Measurements from ENCODE around the gene B9D1.

The B9D1 gene

DNA sequence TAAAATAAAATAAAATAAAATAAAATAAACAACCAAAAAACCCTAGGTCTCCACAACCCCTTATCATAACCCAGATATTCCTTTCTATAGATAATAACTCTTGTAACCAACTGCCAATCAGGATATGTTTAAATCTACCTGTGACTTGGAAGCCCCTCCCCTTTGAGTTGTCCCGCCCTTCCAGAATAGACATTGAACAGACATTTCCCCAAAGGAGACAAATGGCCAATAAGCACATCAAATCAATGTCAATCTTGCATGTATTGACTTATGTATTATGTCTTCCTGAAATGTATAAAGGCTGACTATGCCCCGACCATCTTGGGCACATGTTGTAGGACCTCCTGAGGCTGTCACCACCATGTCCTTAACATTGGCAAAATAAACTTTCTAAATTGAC is 14.3 kb upstream of the B9D1 start:
- no peak for DNase-seq (ENCODE audit: low read depth)

DNA sequence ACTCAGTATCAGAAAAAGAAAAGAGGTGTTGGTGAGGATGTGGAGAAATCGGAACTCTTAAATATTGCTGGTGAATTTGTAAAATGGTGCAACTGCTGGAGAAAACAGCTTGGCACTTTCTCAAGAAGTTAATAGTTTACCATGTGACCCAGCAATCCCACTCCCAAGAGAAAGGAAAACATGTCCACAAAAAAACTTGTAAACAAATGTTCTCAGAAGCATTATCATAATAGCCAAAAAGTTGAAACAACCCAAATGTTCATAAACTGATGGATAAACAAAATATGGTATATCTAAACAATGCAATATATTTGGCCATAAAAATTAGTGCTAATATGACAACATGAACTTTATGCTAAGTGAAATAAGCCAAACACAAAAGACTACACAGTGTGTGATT is 13.2 kb upstream of the B9D1 start:
- DNase-seq (ENCODE audit: low read depth) = no peak

DNA sequence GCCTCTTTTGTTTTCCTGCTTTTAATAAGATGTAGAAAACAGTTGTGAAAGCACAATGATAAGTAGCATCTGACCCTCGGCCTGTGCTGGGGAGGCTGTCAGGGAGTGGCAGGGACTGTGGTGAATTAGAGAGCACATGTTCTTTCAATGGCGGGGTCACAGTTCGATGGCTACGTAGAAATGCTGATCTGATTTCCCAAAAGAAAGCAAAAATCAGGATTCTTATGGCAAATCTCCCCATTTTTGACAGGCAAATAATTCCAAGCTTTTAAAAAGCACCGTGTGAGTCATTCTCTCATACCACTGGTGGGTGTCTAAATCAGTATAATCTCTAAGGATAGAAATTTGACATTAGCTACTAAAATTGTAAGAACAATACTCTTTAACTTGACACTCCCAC is 11.6 kb upstream of the B9D1 start:
- DNase-seq (ENCODE audit: low read depth) = no peak

DNA sequence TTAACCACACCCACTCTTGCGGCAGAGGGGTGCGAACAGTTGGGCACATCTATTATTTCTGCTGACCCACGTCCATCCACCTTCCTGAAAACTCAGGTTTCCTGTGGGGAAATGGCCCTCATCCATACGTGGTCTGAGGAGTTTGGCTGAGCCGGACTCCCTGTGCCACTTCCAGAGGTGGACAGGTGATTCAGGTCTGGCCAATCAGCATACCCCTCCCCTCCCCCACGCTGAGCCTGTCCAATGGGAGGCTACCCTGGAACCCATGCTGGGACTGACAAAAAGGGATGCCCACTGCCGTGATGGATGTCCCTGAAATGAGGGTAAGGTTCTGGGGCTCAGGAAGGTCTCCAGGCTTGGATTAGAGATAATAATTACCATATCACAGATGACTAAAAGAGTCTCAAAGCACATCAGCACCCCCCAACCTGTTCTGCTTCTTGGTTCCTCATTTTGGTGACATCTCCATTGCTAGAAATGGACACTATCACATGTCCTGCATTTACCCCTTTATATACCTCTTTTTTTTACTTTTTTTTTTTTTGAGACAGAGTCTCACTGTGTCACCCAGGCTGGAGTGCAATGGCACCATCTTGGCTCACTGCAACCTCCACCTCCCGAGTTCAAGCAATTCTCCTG is 10.5 kb upstream of the B9D1 start:
- DNase-seq (ENCODE audit: low read depth) = no peak

DNA sequence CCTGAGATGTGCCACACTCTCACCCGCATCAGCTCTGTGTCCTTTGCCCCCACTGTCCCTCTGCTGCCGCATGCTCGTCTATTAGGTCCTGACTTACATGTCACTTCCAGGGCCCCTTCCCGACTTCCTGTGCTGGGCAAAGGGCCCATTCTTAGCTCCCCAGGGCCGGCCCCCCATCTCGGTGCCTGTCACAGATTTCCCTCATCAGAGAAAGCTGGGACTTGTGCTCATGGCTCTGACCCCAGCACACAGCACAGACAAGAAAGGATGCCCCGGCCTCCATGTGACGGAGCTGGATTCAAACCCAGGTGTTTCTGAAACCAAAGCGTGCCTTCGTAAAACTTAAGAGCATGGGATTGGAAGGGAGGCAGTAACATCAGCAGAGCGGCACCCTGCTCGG is 9.9 kb upstream of the B9D1 start:
- no peak for DNase-seq (ENCODE audit: low read depth)

DNA sequence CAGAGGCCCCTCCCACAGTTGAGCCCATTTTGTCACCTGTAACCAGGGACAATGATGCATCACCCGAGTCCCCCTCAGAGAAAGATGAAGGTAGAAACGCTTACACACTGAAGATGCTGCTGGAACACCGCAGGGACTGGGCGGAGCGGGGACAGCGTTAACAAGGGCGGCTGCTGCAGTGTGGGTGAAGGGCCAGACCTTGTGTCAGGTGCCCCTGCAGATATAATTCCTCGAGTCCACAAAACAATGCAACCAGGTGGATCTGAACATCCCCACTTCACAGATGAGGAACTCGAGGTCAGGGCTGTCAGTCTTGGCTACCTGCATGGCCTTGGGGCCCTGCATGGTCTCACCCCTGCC is 9.5 kb upstream of the B9D1 start:
- DNase-seq (ENCODE audit: low read depth) = no peak

DNA sequence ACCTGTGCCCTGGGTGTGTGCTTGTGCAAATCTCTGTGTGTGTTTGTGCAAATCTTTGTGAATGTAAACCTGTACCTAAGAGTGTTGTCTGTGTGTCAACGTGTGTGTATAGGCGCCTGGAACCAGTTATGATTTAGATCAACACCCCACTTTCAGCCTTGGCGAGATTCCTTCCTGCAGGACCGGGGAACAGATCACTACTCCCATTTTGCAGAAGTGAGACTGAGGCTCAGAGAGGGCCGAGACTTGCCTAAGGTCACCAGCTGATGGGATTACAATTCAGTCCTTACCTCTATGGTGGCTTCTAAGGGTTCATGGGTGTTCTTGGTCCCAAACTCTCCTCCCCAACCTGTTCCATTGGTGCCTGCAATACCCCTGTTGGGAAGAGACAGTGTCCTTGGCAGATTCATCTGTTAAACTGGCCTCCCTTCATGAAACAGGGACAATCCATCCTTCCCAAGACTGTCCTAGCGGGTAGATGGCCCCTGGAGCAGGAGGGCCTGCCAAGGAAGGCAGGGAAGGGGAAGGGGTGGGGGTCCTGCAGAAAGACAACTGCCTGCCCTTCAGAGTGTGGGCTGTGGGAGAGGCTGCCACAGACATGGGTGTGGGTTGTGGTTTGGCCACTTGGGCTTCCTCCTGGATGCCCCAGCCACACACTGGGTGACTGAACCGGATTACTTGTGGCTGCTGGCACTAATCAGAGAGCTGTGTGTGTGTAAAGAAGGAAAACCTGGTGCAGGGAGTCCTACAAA is 8.9 kb upstream of the B9D1 start:
- no peak for DNase-seq (ENCODE audit: low read depth)

DNA sequence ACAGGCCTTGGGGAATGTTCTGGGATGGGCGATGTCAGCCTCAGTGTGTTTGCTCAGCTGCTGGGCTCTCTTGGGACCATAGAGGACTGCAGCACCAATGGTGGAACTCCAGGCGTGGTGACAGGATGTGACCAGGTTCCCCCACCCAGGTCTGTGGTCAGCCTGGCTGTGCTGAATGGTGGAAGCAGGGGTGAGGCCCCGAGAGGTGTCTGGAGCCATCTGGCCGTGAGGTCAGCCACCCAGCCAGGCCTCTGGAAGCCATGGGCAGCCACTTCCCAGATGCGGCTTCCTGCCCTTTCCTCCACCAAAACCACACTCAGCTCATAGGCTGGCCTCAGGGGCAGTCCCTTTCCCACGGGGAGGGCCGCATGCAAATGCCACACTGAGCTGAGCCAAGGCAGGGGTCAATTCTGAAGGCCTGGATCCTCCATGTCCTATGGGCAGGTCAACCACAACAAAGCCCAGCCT is 8.0 kb upstream of the B9D1 start:
- no peak for DNase-seq (ENCODE audit: low read depth)

DNA sequence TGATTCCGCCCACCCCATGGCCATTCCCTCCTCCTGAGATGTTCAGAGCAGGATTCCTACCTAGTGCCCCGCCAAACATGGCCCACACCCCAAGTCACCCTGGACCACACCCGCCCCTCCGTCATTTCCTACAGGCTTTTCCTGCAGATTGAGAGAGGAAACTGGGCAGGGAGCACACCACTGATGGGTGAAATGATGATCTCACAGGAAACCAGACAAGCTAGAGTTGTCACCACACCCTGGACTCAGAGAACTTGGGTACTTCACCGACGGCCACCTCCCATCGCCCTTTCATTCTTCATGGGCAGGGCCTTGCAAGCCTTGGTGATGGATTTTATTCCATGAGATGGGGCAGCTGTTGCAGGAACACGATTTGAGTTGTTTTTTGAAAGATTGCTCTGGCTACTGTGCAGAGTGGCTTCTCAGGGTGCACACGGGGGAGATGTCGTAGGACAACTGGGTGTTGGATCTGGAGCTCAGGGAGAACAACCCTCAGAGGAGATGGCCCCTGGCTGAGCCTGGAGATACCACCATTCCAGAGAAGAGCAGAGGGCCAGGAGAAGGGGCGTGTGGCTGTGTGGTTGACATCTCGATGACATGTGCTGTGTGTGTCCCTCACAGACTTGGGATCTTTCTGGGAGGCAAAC is 7.4 kb upstream of the B9D1 start:
- DNase-seq (ENCODE audit: low read depth) = no peak

DNA sequence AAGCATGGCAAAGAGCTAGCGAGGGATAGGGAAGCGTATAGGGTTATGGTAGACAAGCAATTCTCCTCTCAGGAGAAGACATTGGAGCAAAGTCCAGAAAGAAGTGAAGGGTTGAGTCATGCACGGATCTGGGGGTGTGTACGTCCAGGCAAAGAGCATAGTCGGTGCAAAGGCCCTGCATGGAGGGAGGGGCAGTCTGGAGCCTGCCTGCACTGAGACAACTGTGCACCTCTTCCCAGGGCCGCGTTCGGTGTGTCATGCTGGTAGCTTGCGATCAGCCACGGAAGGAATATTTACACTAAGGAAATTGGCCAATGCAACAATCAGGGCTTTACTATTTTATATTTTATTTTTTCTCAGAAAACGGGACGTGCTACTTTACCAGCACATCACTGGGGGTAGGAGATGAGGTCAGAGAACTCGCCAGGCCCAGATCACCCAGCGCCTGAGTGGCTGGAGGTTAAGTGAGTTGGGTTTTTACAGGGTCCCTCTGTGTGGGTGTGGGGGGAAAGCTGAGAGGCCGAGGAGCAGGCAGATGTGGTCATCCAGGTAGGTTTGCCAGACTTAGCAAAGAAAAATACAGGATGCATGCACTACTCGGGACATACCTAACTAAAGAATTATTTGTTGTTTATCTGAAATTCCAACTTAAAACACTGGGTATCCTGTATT is 6.7 kb upstream of the B9D1 start:
- no peak for DNase-seq (ENCODE audit: low read depth)

DNA sequence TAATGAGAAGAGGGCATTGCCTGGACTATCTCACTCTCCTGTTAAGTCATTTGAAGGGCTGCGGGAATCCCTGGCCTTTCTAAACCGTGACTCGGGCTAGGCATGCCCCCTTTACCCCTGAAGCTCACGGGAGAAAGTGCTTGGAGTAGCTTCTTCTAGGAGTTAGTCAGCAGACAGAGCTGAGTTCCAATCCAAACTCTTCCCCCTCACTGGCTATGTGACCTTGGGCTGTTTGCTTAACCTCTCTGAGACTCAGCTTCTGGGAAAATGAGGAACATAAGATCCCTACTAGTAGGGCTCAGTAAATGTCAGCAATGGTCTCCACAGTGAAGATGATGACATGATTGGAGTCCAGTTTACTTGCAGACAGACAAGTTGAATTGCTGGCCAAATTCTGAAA is 5.7 kb upstream of the B9D1 start:
- no peak for DNase-seq (ENCODE audit: low read depth)

DNA sequence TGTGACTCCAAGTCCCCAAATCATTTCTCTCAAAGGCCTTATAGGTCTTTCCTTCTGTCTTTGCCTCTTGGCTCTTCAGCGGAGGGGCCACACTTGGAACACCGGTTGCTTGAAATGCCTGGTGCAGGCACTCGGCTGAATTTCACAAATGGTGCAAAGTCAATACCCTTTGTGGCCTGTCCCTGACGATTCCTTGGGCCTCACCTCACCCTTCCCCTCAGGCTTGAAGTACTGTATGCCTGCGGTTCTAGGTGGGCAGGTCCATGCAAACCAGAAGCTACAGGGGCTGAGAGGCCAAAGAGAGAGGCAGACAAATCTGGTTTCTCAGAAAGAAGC is 4.1 kb upstream of the B9D1 start:
- no peak for DNase-seq (ENCODE audit: low read depth)

DNA sequence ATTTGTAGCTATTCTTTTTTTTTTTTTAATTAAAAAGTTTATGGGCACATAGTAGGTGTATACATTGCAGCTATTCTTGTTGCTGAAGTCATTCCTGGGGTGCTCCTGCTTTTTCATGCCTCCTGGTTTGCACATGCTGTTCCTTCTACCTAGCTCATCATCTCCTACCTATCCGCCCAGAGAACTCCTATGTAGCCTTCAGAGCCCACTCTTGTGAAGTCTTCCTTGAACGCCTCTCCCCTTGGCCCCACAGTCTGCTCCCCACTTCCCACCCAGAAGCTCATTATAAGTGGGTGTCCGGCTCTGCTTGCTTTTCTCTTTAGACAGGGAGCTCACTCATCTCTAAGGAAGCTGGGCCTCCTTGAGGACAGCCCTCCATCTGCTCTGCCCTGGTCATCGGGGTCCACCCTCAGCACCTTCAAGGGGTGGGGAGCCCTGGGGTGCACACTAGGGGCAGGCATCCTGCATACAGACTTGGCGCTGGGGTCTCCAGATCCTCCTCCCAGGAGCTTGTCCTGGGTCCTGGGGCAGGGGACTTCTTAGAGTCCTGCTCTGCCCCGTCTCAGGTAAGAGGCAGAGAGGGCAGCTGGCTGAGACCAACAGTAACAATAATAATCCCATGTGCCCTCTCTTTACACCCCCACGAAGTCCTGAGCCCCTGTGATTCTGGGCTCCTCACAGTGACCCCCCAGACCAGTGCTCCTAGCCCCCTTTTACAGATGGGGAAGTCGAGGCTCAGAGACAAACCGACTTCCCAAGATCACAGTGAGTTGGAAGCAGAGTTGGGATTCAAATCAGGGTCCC is 3.5 kb upstream of the B9D1 start:
- no peak for DNase-seq (ENCODE audit: low read depth)

DNA sequence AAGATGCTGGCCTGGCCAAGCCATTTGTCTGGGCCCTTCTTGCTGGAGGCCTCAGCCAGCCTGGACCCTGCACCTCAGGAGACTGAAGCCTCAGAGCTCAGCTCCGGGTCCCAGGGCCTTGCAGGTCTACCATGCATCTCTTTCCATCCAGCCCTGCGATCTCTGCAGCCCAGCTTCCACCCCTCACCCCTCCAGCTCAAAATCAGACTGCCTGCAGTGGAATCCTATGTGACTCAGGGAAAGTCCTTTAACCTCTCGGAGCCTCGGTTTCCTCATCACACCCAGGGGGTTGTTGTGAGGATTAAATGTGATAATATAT is 2.9 kb upstream of the B9D1 start:
- no peak for DNase-seq (ENCODE audit: low read depth)

DNA sequence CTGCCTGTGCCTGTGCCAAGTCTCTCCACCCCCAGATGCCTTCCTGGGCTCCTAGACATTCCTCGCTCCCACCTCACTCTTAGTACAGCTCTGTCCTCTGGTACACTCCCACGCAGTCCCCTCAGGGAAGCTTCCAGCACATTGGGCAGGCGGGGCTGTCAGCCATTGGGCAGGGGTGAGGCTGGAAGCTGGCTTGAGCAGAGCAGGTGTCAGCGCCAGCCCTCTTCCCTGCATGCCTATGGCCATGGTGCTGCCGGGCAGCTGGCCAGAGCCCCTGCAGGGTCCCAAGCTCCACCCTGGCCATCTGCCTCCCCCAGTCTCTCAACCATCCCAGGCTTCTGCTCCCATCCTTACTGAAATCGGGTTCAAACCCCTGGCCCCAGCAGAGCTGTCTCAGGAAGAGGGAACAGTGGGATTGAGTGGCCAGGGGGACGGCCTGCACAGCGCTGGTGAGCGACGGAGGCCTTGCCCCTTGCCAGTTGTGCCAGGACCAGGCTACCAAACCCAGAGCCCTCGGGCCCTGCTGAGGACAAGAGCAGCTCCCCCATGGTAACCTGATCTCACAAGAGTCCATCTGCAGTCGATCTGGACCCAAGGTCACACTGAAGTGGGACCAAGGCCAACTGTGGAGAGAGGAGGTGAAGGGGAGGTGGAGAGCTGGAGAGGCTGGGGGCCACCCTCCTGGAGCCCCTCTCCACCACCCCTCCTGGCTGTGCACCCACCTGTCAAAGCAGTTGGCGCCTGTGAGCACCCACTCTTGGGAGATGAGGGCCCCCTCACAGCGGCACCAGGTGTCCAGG is 2.4 kb upstream of the B9D1 start:
- DNase-seq (ENCODE audit: low read depth) = no peak

DNA sequence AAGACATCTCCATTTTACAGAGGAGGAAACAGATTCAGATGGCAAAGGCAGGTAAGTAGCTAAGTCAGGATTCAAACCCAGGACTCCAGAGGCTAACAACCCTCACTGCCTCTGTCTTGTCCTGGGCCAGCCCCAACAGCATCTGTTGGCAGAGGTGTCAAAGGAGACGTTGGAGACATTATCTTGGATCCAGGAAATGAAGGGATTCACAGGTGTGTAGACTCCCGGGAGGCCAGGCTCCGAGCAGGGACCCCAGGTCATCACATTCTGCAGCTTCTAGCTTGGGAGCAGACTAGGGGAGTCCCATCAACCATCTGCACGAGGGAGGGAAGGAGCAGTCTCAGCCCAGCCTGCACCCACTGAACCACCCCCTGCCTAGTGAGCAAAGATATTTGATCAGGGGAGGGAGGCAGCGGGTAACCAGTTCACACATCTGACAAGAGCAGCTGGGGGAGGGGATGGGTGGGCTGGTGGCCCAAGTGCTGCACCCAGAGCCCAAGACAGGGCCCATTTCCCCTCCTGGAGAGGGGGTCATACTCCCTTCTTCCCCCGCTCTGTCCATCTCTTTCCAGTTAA is 1.0 kb upstream of the B9D1 start:
- DNase-seq (ENCODE audit: low read depth) = no peak

DNA sequence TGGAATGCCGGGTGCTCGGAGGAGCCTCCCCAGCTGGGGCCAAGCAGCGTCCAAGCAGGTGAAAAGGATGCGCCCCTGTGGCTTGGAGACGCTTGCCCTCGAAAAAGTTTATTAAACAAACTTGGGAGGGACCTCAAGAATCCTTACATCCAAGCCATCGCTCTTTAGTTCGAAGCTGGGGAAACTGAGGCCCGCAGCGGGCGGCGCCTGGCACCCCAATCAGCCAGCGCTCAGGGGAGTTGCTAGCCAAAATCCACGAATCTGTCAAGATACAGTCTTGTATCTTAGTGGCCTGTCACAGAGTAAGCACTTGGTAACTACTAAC is 553 bp upstream of the B9D1 start:
- DNase-seq (ENCODE audit: low read depth) = no peak

DNA sequence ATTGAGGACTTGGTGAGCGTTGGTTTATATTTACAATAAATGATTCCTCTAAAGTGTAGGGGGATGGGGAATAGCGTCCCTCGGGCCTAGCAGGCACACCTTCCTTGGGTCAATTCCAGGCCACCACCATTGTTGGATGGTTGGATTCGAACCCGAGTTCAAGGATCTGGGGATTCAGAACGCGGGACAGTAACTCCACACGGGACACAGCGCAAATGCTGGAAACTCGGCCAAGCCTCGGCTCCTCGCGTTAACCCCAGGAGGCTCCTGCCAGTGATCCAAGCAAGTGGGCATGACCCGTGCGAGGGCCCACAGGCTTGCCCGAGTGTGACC is 613 bp downstream of the B9D1 start:
- DNase-seq (ENCODE audit: low read depth) = no peak

DNA sequence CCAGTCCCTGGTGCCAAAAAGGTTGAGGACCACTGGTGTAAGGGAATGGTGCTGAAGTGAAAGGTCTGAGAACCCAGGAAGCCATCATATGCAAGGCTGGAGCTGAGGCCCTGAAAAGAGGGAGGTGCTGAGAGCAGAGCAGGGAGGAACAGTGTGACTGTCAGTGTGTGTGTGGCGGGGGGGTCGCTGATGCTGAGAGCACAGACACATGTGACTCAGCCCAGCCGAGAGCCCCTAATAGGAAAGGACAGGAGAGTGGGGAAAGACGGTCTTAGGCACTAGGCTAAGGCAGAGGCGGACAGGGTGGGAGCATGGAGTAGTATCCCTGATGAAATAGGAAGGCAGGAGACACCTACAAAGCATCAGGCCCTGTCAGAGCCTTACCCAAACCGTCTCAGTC is 1.2 kb downstream of the B9D1 start:
- no peak for DNase-seq (ENCODE audit: low read depth)

DNA sequence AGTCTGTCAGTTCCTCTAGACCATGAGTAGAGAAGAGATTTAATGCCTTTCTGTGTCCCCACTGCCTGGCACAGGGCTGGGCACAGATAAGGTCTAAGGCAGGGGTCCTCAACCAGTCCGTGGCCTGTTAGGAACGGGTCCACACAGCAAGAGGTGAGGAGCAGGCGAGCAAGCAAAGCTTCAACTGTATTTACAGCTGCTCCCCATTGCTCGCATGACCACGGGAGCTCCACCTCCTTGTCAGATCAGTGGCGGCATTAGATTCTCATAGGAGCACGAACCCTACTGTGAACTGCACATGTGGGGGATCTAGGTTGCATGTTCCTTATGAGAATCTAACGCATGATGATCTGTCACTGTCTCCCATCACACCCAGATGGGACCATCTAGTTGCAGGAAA is 1.8 kb downstream of the B9D1 start:
- no peak for DNase-seq (ENCODE audit: low read depth)

DNA sequence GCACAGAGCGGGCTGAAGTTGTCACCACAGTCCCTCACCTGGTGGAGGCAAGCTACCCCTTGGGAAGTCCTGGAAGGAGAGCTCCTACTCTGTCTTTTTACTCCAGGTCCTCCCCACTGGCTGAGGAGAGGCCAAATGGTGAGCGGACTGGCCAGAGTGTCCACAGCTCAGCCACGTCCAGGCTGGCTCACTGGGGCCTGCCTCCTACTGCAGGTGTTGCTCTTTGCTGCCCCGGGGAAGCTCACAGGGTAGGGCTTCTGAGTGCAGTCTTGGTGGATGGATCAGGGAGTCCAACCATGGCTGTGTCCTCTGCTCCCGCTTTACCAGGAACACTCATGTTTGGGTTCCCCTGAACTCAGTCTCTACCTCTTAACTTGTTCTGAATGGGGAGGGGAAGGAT is 2.7 kb downstream of the B9D1 start:
- DNase-seq (ENCODE audit: low read depth) = no peak

DNA sequence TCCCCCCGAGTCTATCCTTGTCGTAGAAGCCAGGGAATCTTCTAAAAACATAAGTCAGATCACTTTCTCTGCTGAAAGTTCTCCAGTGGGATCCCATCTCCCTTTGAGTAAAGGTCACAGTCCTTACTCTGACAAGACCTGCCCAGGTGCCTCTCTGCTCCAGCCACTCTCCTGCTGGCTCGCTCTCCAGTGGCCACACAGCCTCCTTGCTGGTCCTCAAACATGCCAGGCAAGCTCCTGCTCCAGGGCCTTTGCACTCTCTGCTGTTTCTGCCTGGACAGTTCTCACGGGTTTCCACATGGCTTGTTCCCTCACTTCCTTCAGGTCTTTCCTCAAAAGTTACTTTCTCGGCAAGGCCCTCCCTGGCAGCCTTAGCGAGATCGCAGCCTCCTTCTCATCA is 3.4 kb downstream of the B9D1 start:
- no peak for DNase-seq (ENCODE audit: low read depth)
